HL-60 (cell line): ENCODE data around the gene PTPN23.
A peak's percentile ranks its signal among the peaks of the same experiment; 100 is the strongest.

Experiments
- POLR2AphosphoS5 ChIP-seq: IDR thresholded peaks from 2 replicates; pipeline ENCODE4 v1.6.1; 2012; ENCODE audit warnings: low read depth
- TF ChIP-seq, protein P1 (sequence below): IDR thresholded peaks from one replicate; pipeline ENCODE4 v1.5.1; 2011; ENCODE audit warnings: low read length, control low read depth, inconsistent platforms; ENCODE audit not compliant: insufficient read depth

DNA sequence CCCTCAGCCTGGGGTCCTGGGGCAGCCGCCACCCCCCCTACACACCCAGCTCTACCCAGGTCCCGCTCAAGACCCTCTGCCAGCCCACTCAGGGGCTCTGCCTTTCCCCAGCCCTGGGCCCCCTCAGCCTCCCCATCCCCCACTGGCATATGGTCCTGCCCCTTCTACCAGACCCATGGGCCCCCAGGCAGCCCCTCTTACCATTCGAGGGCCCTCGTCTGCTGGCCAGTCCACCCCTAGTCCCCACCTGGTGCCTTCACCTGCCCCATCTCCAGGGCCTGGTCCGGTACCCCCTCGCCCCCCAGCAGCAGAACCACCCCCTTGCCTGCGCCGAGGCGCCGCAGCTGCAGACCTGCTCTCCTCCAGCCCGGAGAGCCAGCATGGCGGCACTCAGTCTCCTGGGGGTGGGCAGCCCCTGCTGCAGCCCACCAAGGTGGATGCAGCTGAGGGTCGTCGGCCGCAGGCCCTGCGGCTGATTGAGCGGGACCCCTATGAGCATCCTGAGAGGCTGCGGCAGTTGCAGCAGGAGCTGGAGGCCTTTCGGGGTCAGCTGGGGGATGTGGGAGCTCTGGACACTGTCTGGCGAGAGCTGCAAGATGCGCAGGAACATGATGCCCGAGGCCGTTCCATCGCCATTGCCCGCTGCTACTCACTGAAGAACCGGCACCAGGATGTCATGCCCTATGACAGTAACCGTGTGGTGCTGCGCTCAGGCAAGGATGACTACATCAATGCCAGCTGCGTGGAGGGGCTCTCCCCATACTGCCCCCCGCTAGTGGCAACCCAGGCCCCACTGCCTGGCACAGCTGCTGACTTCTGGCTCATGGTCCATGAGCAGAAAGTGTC is 30.2 kb downstream of the PTPN23 start:
- TF ChIP-seq, protein P1, sequence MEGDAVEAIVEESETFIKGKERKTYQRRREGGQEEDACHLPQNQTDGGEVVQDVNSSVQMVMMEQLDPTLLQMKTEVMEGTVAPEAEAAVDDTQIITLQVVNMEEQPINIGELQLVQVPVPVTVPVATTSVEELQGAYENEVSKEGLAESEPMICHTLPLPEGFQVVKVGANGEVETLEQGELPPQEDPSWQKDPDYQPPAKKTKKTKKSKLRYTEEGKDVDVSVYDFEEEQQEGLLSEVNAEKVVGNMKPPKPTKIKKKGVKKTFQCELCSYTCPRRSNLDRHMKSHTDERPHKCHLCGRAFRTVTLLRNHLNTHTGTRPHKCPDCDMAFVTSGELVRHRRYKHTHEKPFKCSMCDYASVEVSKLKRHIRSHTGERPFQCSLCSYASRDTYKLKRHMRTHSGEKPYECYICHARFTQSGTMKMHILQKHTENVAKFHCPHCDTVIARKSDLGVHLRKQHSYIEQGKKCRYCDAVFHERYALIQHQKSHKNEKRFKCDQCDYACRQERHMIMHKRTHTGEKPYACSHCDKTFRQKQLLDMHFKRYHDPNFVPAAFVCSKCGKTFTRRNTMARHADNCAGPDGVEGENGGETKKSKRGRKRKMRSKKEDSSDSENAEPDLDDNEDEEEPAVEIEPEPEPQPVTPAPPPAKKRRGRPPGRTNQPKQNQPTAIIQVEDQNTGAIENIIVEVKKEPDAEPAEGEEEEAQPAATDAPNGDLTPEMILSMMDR, result no peak
- TF ChIP-seq POLR2AphosphoS5, result 0 out of 2 replicates have a peak, but pooled peaks have one; percentile 5
